ENCODE measurements around the gene KIR3DL2.
"Not testable (repeated sequence)": the region's sequence is repeated elsewhere in the genome, so short reads cannot be mapped to it uniquely, and the experiment has no call there.

The KIR3DL2 gene

GRCh38 chr19:54871696-54872095 lies 21.5 kb downstream of the KIR3DL2 start:
- no peak for DNase-seq (ENCODE audit: low read depth)

GRCh38 chr19:54873990-54874389 lies 23.7 kb downstream of the KIR3DL2 start, which contains the start of gene FCAR:
FCAR (plus strand) TSS chr19:54874235; CDS start chr19:54874290, 55 bp downstream.
- no peak for DNase-seq (ENCODE audit: low read depth)

- no peak for DNase-seq (ENCODE audit: low read depth)
These were observed 25.3 kb downstream of the KIR3DL2 start for GRCh38 chr19:54875506-54875905.

GRCh38 chr19:54877471-54877870 lies 27.2 kb downstream of the KIR3DL2 start:
- no peak for DNase-seq (ENCODE audit: low read depth)

GRCh38 chr19:54881884-54882283 lies 31.6 kb downstream of the KIR3DL2 start:
- no peak for DNase-seq (ENCODE audit: low read depth)

GRCh38 chr19:54882758-54883157 lies 32.5 kb downstream of the KIR3DL2 start:
- no peak for DNase-seq (ENCODE audit: low read depth)

GRCh38 chr19:54883228-54883627 lies 33.0 kb downstream of the KIR3DL2 start:
- DNase-seq (ENCODE audit: low read depth), result no peak

GRCh38 chr19:54888239-54888638 lies 38.0 kb downstream of the KIR3DL2 start:
- DNase-seq (ENCODE audit: low read depth), result no peak

GRCh38 chr19:54889566-54889965 lies 39.3 kb downstream of the KIR3DL2 start:
- no peak for DNase-seq (ENCODE audit: low read depth)

- DNase-seq (ENCODE audit: low read depth), result no peak
These were observed 43.2 kb downstream of the KIR3DL2 start for GRCh38 chr19:54893406-54893805.

- DNase-seq (ENCODE audit: low read depth), result not testable (repeated sequence)
These were observed 43.9 kb downstream of the KIR3DL2 start for GRCh38 chr19:54894106-54894505.

GRCh38 chr19:54896036-54896435 lies 45.8 kb downstream of the KIR3DL2 start:
- DNase-seq (ENCODE audit: low read depth), result no peak

GRCh38 chr19:54898685-54899084 lies 48.4 kb downstream of the KIR3DL2 start:
- DNase-seq (ENCODE audit: low read depth), result not testable (repeated sequence)

GRCh38 chr19:54899646-54900045 lies 49.4 kb downstream of the KIR3DL2 start:
- not testable (repeated sequence) for DNase-seq (ENCODE audit: low read depth)

GRCh38 chr19:54901153-54901552 lies 50.9 kb downstream of the KIR3DL2 start:
- DNase-seq (ENCODE audit: low read depth), result not testable (repeated sequence)

- no peak for DNase-seq (ENCODE audit: low read depth)
These were observed 51.8 kb downstream of the KIR3DL2 start for GRCh38 chr19:54902061-54902460.

GRCh38 chr19:54903303-54903702 lies 53.1 kb downstream of the KIR3DL2 start:
- no peak for DNase-seq (ENCODE audit: low read depth)

GRCh38 chr19:54904261-54904660 lies 54.0 kb downstream of the KIR3DL2 start:
- DNase-seq (ENCODE audit: low read depth), result not testable (repeated sequence)

GRCh38 chr19:54905421-54905802 lies 55.2 kb downstream of the KIR3DL2 start:
- DNase-seq (ENCODE audit: low read depth), result no peak

GRCh38 chr19:54905803-54906511 lies 55.7 kb downstream of the KIR3DL2 start, which contains the start of gene NCR1:
NCR1 (plus strand) TSS chr19:54906148; CDS start chr19:54906188, 40 bp downstream.
- peak; percentile 27 for DNase-seq (ENCODE audit: low read depth)

GRCh38 chr19:54906819-54907218 lies 56.6 kb downstream of the KIR3DL2 start:
- DNase-seq (ENCODE audit: low read depth), result no peak

- DNase-seq (ENCODE audit: low read depth), result not testable (repeated sequence)
These were observed 57.7 kb downstream of the KIR3DL2 start for GRCh38 chr19:54907899-54908298.
